Right lobe of liver (tissue), 4 donors: ENCODE results near the gene FMN1.

ENCODE experiments used
- CTCF ChIP-seq, 4 donors: fragments of 200-600 bp in 3 of 4; fragments of 450-650 bp in 1 of 4; IDR thresholded peaks; one replicate each; pipeline versions ENCODE4 v1.5.1 to v1.8.0; 2016 to 2022; ENCODE audit warnings: antibody characterized with exemption in 4 of 4, mild to moderate bottlenecking in 2 of 4
- POLR2A ChIP-seq: fragments of 450-650 bp; IDR thresholded peaks from one replicate; pipeline ENCODE4 v1.6.1; 2017; ENCODE audit warnings: antibody characterized with exemption, mild to moderate bottlenecking
- donor health status: DM: no; HTN: no; CAD: no.
- donor health status: DM: no; HTN: no; CAD: no.
- donor health status: DM: no; HTN: yes; CAD: no.

- TF ChIP-seq CTCF (IDR thresholded peaks at IDR 0.05), result no peak
- TF ChIP-seq POLR2A, result no peak
Observed at GRCh38 chr15:33076937-33077336, 117.6 kb downstream of the FMN1 start.
